Stimulated activated CD8-positive, alpha-beta memory T cell treated with anti-CD3 and anti-CD28 coated beads, Interleukin-4, amount 100 ng/mL, for 48 hours (primary cell): ENCODE results near the gene KCNB1.
A peak's percentile ranks its signal among the peaks of the same experiment; 100 is the strongest.

Experiments used
- DNase-seq: peaks from one replicate; pipeline ENCODE4 v3.0.0-alpha.2; 2020

The KCNB1 gene

DNA sequence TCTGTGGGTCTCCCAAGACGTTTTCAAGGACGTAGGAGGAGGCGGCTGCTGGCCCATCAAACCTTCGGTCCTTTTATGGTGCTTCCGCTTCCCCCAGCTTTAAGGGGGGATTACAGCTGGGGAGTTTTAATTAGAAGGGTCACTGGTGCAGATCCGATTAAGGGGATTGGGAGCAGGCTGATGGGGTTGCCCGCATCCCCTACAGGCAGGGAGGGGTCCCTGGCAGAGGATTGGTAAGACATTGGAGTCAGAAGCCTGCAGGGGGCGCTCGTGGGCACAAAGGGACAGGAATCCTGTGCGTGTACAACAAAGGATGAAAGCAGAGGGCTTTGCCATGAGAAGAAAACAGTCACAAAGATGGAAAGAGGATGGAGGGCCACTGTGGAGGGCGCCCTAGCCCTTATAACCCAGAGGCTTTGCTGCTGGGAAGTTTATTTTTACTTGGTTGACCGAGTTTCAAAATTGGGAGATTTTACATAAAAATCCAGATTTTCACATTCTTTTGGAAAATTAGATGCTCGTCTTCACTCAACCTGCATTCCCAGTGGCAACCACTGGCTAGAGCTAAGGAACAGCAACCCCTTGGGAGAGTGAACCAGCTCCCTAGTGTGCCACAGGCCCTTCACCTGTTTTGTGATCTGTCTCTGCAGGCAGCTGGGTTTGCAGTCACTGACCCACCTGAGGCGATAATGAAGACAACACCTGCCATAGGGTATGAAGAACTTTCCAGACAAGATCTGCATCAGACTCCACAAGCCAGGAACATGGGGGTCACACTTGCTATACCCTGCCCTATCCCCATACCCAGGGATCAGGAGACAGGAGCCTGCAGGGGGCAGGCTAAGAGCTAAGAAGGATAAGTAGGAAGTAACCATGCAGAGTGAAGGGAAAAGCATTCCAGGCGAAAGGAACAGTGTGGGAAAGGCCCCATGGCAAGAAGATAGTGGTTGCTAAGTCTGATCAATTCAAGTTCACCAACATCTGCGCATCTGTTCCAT is 97.7 kb downstream of the KCNB1 start:
- DNase-seq: peak; percentile 91

DNA sequence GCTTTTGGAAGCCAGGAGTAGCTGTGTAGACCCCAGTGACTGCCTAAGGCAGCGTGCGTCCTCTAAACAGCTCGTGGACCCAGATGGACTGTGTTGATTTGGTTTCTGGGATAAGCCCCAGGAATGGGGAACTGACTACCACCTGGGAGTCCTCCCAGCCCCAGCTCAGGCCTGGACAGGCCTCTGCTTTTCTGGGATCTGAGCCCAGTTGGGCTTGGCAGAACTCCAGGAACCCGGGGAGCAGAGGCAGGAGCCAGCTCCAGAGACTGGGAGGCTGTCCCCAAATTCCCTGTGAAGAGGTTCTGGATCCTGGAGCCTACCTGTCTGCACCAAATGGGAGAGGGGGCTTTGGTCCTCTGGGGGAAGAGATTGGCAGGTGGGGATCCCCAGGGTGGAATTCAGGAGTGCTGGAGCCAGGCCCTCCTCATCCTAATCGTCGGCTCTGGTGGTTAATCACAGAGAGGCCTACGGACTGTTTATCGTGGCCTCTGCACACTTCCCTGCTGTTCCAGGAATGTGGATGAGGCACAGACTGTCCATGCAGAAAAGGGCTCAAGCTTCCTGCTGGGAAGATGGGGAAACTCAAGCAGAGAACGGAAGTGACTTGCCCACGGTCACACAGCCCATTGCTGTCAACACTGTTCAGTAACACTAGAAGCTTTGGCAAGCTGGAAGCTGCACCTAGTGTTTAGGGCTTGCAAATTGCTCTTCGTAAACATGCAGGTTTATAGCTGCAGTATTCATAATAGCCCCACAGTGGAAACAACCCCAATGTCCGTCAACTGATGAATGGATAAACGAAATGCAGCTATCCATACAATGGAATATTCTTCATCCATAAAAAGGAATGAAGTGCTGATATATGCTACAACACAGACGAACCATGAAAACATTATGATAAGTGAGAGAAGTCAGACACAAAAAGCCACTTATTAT is 100.6 kb downstream of the KCNB1 start:
- DNase-seq: no peak

DNA sequence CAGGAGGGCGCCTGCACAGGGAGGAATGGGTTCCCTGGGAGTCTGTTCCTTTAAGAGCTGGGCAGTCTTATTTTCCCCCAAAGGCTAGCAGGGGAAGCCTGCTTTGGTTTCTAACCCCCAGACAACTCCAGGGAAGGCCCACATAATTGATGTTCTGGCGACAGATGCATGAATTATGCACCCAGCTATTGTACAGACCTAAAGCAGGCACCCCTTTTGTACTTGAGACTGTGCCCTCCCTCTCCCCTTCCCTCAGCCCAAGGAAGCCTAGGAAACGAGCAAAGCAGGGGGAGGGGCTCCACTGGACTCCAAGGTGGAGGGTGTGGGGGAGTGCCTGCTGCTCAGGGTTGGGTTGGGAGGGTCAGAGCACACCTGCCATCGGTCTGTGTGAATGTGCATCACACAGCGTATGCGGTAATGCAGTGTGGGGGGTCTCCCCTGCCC is 102.1 kb downstream of the KCNB1 start:
- DNase-seq: no peak

DNA sequence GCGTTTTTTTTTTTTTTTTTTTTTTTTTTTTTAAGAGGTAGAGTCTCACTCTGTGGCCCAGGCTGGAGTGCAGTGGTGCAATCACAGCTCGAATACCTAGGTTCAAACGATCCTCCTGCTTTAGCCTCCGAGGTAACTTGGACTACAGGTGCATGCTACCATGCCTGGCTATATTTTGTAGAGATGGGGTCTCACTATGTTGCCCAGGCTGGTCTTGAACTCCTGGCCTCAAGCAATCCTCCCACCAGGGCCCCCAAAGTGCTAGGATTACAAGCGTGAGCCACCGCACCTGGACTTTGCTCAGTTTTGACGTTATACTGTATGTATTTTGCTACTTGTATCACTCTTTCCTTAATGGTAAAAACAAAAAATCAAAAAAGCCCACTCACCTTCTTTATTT is 103.1 kb downstream of the KCNB1 start:
- no peak for DNase-seq

DNA sequence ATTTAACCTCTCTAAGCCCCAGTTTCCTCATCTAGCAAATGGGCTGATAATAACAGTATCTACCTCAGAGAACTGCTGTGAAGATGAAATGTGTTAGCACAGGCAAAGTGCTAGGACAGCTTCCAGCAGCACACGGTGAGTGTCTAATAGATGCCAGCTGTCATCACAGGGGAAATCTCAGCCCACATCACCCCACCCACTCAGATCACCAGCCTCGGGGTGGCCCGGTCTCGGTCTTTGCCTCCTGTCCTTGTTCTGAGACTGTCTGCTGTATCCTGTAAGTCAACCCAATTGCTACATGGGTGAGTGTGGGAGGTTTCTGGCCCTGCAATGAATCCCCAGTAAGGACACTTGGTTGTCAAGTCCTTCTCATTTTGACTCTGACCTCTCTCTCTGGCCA is 105.1 kb downstream of the KCNB1 start:
- DNase-seq: no peak

DNA sequence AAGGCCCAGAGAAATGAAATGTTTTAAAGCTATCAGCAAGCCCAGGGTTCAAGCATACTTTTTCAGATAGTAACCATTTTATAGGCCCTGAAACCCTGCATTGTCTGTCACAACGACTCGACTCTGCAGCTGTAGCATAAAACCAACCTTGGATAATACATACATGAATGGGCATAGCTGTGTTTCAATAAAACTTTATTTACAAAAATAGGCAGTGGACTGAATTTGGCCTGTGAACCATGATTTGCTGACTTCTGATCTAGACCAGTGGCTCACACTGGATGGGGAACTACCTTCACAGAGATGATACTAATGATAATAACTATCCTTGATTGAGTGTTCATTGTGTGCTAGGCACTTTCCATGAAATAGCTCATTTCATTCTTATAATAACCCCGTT is 107.3 kb downstream of the KCNB1 start:
- DNase-seq: no peak

DNA sequence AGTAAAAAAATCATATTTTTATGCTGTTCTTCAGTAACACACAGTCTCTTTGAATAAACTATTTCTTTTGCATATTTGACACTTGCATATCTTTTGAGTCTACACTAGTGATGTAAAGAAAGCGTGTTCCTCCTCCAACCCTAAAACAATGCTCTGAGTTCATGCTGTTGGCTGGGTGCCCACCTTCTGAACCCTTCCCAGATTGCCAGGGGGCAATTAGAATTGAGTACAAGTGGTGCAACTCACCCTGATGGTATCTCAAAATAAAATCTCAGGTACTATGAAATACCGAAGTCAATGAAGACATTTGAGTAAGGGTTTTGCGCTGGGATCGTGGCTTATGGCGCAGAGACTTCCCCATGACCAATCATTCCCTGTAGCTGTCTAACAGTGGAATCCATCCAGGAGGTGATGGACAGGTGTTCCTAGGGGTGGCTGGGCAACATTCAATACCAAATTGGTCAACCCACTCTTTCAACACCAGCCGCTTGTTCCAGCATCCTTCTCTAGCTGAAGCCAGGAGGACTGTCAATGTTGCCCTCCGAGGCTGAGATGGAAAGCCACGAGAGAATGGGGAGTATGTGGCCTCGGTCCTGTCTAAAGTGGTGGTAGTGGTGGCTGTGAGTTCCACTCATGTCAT is 110.3 kb downstream of the KCNB1 start:
- DNase-seq: no peak

DNA sequence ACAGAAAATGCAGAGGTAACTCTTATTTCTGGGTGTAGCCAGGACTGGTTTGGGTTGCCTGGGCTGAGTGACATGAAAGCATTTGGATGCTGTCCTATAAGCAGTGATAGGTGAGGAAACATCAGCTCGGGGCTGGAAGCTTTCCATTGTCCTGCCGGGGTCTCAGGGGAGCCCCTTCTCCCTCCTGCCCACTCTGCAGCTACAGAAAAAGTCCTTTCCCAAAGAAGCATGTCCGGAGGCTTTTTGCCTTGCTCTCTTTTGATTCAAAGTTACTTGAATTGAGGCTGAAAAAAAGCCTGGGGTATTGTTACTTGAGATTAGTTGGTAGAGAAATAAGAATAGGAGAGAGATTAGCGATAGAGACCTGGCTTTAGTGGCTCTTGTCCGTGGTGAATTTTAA is 113.9 kb downstream of the KCNB1 start:
- DNase-seq: no peak

DNA sequence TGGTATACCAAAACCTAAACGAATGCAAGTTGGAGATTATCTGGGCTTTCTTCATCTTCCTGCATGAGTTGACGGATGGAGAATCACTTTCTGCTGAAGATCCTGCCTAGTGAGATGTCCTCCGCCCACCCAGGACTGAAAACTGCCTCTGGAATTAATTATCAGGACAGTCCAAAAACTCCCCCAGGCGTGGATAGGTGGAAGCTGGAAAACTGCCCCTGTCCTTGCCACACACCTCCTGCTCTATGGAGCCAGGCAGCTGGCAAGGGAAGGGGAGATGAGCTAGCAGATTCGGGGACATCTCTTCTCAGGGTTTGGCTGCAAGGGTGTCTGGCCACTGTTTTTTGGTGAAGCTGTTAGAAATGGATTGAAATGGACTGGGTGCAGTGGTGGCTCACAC is 115.4 kb downstream of the KCNB1 start:
- no peak for DNase-seq

DNA sequence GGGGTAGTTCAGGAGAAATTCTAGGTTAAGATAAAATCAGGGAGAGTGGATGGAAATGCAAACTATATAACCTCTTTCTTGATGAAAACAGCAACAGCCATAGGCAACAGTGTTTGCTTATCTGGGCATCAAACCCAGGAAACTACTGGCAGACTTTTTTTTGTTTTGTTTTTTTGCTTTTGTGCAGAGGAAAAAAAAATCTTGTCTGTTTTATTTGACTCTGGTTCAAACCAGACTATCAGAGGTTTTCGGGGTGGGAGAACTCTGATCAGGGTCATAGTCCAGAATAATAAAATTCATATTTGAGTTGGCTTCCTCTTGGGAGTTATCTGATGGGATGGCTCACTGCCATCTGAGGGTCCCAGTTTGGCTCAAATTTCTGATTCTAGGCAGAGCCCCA is 115.8 kb downstream of the KCNB1 start:
- no peak for DNase-seq

DNA sequence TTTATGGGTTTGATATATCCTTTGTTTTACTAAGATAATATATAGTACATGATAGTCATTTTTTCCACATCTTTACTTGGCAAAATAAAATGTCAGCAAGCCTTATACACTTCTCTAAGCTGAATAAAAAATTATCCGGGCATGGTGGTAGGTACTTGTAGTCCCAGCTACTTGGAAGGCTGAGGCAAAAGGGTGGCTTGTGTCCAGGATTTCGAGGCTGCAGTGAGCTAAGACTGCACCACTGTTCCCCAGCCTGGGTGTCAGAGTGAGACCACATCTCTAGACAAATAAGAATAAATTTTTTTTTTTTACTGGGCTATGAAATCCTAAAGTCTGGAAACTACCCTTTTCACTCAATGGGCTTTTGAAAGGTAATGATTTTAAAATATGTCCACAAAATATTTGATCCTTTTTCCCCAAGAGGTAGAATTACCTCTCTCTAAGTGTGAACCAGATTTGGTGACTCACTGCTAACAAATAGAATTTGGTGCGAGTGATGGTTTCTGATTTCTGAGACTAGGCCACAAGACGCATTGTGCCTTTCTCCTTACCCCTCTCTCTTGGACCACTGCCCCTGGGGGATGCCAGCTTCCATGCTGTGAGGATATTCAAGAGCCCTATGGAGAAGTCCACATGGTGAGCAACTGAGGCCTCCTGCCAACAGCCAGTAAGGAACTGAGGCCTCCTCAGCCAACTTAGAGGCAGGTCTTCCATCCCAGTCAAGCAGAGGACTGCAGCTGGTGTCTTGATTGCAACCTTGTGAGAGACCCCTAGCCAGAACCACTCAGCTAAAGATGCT is 120.4 kb downstream of the KCNB1 start:
- DNase-seq: no peak

DNA sequence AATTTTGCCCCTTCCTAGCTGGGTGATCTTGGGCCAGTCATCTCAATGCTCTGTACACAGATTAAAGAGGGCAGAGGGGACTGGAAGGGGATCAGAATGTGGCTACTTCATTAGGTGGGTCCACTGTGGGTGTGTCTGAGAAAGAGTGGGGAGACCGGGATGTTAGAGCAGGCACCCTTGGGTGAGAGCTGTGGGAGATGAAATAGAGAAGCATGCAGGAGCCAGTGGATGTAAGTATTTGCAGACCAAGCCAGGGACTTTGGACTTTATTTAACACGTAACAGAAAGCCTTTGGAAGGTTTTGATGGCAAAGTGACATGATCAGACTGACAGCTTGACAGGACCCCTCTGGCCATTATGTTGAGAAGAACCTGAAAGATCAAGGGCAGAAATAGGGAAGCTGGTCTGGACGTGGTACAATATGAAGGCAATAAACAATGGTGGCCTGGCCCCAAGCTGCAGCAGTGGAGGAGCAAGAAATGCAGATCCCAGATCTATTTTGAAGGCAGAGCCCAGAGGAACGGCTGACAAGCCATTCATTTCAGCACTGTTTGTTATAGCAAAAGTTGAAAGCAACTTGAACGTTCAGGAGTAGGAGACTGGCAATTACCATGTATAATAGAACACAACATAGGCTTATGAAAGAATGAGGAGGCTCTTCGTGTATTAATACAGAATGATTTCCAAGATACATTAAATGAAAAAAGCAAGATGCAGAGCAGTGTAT is 122.1 kb downstream of the KCNB1 start:
- DNase-seq: no peak

DNA sequence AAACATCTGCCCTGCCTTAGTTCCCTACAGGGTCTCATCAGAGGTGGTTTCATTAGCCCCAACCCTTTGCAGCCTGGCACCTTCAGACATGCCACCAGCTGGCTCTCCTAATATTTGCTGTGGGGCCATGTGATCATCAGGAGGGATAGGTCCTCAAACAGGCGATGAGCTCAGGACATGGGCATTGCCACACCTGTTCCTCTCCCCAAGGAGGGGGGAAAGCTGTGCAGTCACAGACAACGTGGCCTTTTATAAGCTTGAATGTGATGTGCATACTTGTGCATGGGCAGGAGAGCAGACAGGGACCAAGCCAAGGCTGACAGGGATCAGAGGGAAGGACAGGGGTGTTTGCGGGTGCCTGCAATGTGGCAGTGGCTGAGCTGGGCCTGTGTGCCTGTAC is 125.8 kb downstream of the KCNB1 start:
- no peak for DNase-seq

DNA sequence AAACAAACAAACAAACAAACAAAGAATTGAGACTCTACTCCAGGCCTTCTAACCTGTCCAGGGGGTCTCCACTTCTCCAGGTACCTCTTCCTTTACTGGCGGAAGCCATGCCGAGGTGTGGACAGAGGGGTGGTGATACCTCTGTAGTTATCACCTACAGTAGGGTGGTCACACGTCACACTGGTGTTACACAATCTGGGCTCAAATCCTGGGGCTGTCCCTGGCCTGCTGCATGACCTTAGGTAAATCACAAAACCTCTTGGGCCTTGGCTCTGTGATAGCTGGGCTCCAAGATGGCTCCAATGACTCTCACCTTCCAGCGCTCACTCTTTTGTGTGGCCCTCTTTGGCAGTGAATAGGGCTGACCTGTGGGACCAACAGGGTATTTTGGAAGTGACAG is 127.8 kb downstream of the KCNB1 start:
- DNase-seq: no peak

DNA sequence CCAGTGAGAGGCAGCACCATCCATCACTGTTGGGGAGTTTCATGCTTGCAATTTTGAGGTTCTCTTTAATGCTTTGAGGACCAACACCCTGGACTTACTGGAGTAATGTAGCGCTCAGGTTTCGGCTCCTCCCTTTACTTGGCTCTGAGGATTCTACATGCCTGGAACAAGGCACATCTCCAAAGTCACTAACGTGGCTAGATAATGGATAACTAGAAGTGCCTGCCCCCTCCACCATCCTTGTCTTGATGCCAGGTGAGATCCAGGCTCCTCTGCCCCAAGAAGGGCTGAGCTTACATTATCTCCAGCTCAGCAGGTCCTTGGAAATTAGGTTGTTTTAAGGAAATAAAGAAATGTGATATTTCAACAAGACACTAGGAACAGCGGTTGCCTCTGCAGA is 129.1 kb downstream of the KCNB1 start:
- DNase-seq: no peak

DNA sequence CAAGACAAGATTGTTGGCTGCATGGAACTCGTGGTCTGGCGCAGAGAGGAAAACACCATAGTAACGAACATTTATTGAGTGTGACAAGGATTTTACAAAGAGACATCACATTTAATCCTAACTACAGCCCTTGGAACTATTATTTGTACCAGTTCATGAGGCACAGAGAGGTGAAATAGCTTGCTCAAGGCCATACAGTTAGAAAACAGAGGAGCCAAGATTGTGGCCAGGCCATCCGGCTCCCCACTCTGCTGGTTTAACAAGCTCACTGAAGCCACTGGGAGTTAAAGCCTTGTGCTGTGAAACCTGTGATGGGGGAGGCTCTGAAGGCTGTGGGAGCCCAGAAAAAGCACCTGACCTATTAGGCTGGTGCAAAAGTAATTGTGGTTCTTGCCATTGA is 129.7 kb downstream of the KCNB1 start:
- DNase-seq: no peak

DNA sequence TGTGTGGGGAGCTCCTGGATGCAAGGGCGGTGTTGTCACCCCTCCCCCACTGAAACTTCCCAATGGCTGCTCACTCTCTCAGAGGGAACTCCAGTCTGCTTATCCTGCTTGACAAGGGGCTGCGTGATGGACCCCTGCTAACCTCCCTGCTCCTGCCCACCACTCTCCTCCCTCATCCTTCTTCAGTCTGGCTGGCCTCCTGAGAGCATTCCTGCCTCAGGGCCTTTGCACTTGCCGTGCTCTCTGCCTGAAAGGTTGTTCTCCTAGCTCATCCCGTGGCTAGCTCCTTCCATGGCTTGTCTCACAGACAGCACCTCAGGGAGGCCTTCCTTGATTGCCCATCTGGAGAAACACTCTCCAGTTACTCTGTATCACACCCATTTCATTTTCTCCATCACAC is 130.7 kb downstream of the KCNB1 start:
- DNase-seq: no peak

DNA sequence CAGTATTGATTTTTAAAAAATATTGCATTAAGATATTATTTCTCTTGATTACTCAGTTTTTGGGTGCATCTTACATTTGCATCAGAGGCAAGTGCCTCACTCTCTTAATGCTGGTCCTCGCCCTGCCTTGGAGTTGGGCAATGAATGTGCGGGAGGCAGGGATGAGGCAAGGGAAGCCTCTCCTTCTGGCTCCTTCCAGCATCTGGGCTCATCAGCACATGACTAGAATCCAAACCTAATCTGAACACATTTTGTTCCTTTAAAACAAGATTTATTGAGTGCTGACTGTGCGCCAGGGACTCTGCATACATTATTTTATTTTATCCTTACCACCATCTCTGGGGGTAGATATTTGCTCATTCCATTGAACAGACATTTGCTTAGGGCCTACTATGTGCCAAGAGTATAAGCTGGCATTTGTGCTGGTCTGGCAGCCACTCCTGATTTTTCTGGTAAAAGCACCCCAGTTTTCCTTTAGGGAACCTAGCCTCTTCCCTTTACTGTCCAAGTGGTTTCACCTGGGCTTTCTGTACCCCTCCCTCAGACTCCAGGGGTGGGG is 132.7 kb downstream of the KCNB1 start:
- no peak for DNase-seq

DNA sequence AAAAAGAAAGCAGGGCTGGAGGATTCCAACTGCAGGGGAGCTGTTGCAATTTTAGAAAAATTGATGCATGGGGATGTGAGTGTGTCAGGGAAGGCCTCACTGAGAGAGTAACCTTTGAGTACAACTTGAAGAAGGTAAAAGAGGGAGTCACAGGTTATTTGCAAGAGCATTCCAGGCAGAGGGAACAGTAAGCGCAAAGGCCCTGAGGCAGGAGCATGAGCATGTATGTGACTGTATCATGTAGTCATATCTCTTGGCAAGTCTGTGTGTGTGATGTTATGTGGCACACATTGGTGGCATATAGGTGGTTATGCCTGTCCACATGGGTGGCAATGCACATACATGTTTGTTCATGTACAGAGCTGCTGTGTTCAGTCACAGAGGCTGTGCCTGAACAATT is 133.4 kb downstream of the KCNB1 start:
- DNase-seq: no peak

DNA sequence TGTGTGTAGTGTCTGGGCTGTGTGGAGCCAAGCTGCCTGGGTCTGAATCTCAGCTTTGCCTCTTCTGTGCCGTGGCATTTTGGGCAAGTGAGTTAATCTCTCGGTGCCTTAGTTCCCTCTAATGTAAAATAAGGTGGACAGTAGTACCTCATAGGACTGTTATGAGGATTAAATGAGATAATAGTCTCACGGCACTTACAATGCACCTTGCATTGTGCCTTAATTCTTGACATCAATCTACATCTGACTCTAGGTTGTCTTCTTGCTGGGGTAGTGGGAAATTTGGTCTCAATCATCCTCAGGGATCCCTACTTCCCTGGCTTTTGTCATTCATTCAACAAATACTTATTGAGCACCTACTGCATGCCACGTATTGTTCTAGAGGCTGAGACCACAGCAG is 133.9 kb downstream of the KCNB1 start:
- no peak for DNase-seq

DNA sequence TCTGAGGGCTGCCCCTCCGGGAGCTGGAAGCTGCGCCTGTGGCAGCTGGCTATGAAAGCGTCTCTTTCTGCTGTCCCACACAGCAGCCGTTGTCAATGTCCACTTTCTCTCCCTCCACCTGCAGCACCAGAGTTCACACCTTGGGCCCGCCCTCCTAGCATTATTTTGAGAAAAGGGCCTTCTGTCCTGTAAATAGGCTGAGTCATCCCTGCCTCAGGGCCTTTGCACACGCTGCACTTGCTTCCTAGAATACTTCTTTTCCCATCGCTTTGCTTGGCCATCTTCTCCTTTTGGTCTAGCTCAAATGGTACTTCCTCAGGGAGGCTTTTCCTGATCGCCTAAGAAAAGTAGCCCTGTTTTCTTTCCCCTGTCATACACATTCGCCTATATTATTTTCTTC is 135.3 kb downstream of the KCNB1 start:
- no peak for DNase-seq
